Nephron (organoid): ENCODE measurements around the gene PATJ.
A peak's percentile ranks its signal among the peaks of the same experiment; 100 is the strongest.
"Not testable (repeated sequence)": the region's sequence is repeated elsewhere in the genome, so short reads cannot be mapped to it uniquely, and the experiment has no call there.

Experiments used
- H3K27ac Mint-ChIP-seq, 3 experiments: 2 replicates each; pipeline ENCODE4 v1.8.0; 2020; ENCODE audit warnings: mixed read lengths in 3 of 3, mild to moderate bottlenecking in 2 of 3, moderate library complexity in 1 of 3
- H3K27me3 Mint-ChIP-seq: 2 replicates; pipeline ENCODE4 v1.8.0; 2021; ENCODE audit warnings: low read depth, mild to moderate bottlenecking, moderate library complexity, mixed read lengths
- H3K36me3 Mint-ChIP-seq: 2 replicates; pipeline ENCODE4 v1.8.0; 2020; ENCODE audit warnings: low read depth, mixed read lengths
- H3K4me1 Mint-ChIP-seq: 2 replicates; pipeline ENCODE4 v1.8.0; 2020; ENCODE audit warnings: mixed read lengths
- H3K4me3 Mint-ChIP-seq, 3 experiments: 2 replicates each; pipeline ENCODE4 v1.8.0; 2020; ENCODE audit warnings: mild to moderate bottlenecking in 3 of 3, mixed read lengths in 3 of 3, moderate library complexity in 2 of 3
- H3K9me3 Mint-ChIP-seq: 2 replicates; pipeline ENCODE4 v1.8.0; 2020; ENCODE audit warnings: mixed read lengths
- TF ChIP-seq, protein P1 (sequence below), 3 experiments: fragments of 200-600 bp; sonication (generic); IDR thresholded peaks; one replicate each; pipeline ENCODE4 v1.5.0; 2021; ENCODE audit warnings: antibody characterized with exemption in 3 of 3; ENCODE audit not compliant: unreplicated experiment in 3 of 3

Gene PATJ

GRCh38 chr1:61842863-61843514 is 100.7 kb downstream of the PATJ start:
- peaks cover 33% of the 10 kb centered on the region for H3K4me1 Mint-ChIP-seq
- H3K4me3 Mint-ChIP-seq: no peak overlapping the region
- H3K9me3 Mint-ChIP-seq: no peaks in the 10 kb centered on the region
- peaks cover 4% of the 10 kb centered on the region for H3K36me3 Mint-ChIP-seq
- peak overlapping the region in 2 of 3 experiments; percentile 39 to 69 for H3K27ac Mint-ChIP-seq
- TF ChIP-seq, protein P1, sequence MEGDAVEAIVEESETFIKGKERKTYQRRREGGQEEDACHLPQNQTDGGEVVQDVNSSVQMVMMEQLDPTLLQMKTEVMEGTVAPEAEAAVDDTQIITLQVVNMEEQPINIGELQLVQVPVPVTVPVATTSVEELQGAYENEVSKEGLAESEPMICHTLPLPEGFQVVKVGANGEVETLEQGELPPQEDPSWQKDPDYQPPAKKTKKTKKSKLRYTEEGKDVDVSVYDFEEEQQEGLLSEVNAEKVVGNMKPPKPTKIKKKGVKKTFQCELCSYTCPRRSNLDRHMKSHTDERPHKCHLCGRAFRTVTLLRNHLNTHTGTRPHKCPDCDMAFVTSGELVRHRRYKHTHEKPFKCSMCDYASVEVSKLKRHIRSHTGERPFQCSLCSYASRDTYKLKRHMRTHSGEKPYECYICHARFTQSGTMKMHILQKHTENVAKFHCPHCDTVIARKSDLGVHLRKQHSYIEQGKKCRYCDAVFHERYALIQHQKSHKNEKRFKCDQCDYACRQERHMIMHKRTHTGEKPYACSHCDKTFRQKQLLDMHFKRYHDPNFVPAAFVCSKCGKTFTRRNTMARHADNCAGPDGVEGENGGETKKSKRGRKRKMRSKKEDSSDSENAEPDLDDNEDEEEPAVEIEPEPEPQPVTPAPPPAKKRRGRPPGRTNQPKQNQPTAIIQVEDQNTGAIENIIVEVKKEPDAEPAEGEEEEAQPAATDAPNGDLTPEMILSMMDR (IDR thresholded peaks at IDR 0.05; ENCODE audit: unreplicated experiment in 3 of 3): peak in 1 of 3 experiments; percentile 10
- H3K27me3 Mint-ChIP-seq: no peaks in the 10 kb centered on the region

DNA sequence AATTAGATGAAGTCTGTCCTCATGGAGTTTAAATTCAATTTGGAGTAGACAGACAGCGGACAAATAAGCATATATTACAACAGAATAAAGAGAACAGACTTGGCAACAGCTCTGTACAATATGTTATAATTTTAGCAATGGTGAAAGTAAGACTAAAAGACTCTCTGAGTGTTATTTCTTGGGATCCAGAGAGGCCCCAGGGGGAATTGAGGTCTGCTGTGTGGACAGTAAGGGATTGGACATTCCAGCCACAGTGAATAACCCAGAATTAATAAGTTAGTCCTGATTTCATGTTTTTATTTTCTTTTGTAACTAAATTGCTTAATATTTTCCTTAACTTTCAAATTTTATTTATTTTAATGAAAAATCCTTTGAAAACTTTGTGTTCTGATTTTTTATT is 101.7 kb downstream of the PATJ start:
- H3K4me1 Mint-ChIP-seq: peaks cover 29% of the 10 kb centered on the region
- H3K36me3 Mint-ChIP-seq: peaks cover 4% of the 10 kb centered on the region
- no peaks in the 10 kb centered on the region for H3K27me3 Mint-ChIP-seq
- no peak overlapping the region for H3K27ac Mint-ChIP-seq
- TF ChIP-seq, protein P1 (IDR thresholded peaks at IDR 0.05; ENCODE audit: unreplicated experiment in 3 of 3): no peak
- H3K9me3 Mint-ChIP-seq: no peaks in the 10 kb centered on the region
- H3K4me3 Mint-ChIP-seq: no peak overlapping the region

- H3K9me3 Mint-ChIP-seq, H3K27ac Mint-ChIP-seq, H3K27me3 Mint-ChIP-seq, H3K4me3 Mint-ChIP-seq, H3K36me3 Mint-ChIP-seq: not testable (repeated sequence)
- H3K4me1 Mint-ChIP-seq: peaks cover 24% of the 10 kb centered on the region
These were observed 102.4 kb downstream of the PATJ start for GRCh38 chr1:61844664-61845063.

DNA sequence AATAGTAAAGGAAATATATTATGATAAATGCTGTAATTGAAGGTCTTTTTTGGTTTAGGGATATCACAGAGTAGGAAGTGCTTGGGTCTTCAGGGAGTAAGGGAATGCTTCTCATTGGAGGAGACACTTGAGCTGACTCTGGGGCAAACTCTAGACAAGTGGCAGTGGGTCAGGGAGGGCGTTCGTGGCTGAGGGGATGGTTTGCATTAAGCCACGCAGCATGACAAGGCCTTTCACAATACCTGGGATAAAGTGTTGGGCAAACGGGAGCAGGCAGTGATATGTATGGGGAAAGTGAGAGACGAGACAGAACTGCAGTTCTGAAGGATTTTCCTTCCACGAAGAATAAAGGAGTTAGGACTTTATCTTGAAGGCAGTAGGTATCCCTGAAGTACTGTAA is 109.0 kb downstream of the PATJ start:
- no peaks in the 10 kb centered on the region for H3K36me3 Mint-ChIP-seq
- TF ChIP-seq, protein P1 (IDR thresholded peaks at IDR 0.05; ENCODE audit: unreplicated experiment in 3 of 3): no peak
- peaks cover 23% of the 10 kb centered on the region for H3K4me1 Mint-ChIP-seq
- H3K4me3 Mint-ChIP-seq: no peak overlapping the region
- no peaks in the 10 kb centered on the region for H3K27me3 Mint-ChIP-seq
- H3K9me3 Mint-ChIP-seq: no peaks in the 10 kb centered on the region
- H3K27ac Mint-ChIP-seq: peak overlapping the region in 2 of 3 experiments; percentile 1 to 19

DNA sequence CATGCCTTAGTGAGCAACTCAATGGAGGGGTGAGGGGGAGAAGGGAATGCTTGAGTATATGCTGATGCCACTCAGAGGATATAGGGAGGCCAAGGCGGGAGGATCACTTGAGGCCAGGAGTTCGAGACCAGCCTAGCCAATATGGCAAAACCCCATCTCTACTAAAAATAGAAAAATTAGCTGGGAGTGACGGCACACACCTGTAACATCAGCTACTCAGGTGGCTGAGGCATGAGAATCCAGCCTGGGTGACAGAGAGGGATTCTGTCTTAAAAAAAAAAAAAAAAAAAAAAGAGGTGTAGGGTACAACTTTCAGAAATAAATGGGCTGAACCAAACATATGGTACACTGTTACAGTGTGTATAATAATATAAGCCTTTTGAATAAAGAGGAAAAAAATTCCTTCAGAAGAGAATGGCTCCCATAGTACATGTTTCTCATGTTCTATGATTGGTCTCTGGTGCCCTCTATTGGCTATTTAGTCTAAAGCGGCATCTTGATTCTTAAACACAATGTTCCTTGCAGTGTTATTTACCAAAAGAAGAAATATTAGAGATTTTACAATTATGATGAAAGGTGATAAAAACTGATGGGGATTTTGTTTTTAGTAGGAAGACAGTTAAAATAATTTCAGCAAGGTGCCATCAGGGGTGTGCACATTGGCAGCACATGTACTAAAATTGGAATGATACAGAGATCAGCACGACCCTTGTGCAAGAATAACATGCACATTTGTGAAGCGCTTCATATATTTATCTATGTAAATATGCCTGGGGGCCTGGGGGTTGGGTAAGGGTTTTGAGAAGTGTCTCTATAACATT is 109.8 kb downstream of the PATJ start:
- TF ChIP-seq, protein P1 (IDR thresholded peaks at IDR 0.05; ENCODE audit: unreplicated experiment in 3 of 3): peak; percentile 63 to 79 (median 70)
- Mint-ChIP-seq H3K27ac (peak overlapping the region; percentile 62 to 71 (median 67)), H3K4me3 (no peak overlapping the region), H3K9me3 (no peaks in the 10 kb centered on the region), H3K27me3 (no peaks in the 10 kb centered on the region), H3K4me1 (peaks cover 23% of the 10 kb centered on the region), H3K36me3 (no peaks in the 10 kb centered on the region)

GRCh38 chr1:61852670-61853015 is 110.4 kb downstream of the PATJ start:
- TF ChIP-seq, protein P1 (IDR thresholded peaks at IDR 0.05; ENCODE audit: unreplicated experiment in 3 of 3): no peak
- peaks cover 23% of the 10 kb centered on the region for H3K4me1 Mint-ChIP-seq
- H3K27ac Mint-ChIP-seq: peak overlapping the region in 1 of 3 experiments; percentile 62
- H3K27me3 Mint-ChIP-seq: no peaks in the 10 kb centered on the region
- H3K4me3 Mint-ChIP-seq: no peak overlapping the region
- peaks cover under 1% of the 10 kb centered on the region for H3K36me3 Mint-ChIP-seq
- no peaks in the 10 kb centered on the region for H3K9me3 Mint-ChIP-seq
